ENCODE data around the gene LARP6.

LARP6 gene

DNA sequence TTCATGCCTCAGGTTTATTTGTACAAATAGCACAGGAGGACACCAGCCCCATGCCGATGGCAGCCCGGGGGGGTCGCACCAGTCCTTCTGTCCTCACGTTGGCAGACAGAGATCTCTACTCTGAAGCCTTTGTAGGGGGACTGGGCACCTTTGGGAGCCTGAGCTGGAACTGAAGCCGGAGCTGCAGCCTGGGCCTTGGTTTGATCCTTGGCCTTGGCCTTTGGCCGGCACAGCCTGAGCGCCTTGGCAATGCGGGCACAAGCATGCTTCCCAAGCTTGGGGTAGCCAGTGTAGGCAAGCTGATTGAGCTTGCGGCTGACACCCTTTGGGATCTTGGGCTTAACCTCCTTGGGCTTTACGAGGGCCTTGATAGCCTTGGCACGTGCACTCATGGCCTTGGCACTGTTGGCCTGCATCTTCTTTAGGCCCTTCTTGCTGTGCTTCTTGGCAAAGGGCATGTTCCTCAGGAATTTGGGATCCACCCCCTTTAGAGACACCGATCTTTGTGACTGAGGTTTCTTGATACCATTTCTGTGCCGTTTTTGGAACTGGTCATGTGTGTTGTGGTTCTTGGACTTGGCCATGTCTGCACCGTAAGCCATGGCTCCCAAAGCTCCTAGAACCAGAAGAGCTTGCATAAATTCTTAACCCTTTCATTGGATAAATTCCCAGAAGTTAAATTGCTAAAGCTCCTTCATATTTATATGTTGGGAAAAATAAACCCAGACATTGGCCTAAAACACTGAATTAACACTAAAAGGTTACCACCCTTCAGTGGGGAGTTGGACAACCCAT is 57.2 kb downstream of the LARP6 start:
- Histone ChIP-seq H3K27me3 (replicated peaks; ENCODE audit: control insufficient read depth, insufficient read depth, low read length, poor library complexity, severe bottlenecking) (no peaks in the 10 kb centered on the region), H3K36me3 (ENCODE audit: control insufficient read depth, insufficient read depth, low read length) (no peaks in the 10 kb centered on the region), H3K9me3 (ENCODE audit: control insufficient read depth, low read length) (no peaks in the 10 kb centered on the region), H3K4me3 (ENCODE audit: insufficient read depth, low read depth, low read length, poor library complexity, severe bottlenecking) (no peak overlapping the region), H3K4me1 (ENCODE audit: control insufficient read depth, insufficient read depth, low read length, poor library complexity, severe bottlenecking) (no peaks in the 10 kb centered on the region), H3K27ac (ENCODE audit: insufficient read depth, low read length, poor library complexity, severe bottlenecking) (no peak overlapping the region)
- no peak for DNase-seq

GRCh38 chr15:70795311-70795665 is 58.7 kb downstream of the LARP6 start:
- H3K36me3 ChIP-seq (ENCODE audit: control insufficient read depth, insufficient read depth, low read length) = no peaks in the 10 kb centered on the region
- no peak for DNase-seq
- no peaks in the 10 kb centered on the region for H3K9me3 ChIP-seq (ENCODE audit: control insufficient read depth, low read length)
- H3K4me3 ChIP-seq (ENCODE audit: insufficient read depth, low read depth, low read length, poor library complexity, severe bottlenecking) = no peak overlapping the region
- no peaks in the 10 kb centered on the region for H3K27me3 ChIP-seq (replicated peaks; ENCODE audit: control insufficient read depth, insufficient read depth, low read length, poor library complexity, severe bottlenecking)
- no peak overlapping the region for H3K27ac ChIP-seq (ENCODE audit: insufficient read depth, low read length, poor library complexity, severe bottlenecking)
- no peaks in the 10 kb centered on the region for H3K4me1 ChIP-seq (ENCODE audit: control insufficient read depth, insufficient read depth, low read length, poor library complexity, severe bottlenecking)

DNA sequence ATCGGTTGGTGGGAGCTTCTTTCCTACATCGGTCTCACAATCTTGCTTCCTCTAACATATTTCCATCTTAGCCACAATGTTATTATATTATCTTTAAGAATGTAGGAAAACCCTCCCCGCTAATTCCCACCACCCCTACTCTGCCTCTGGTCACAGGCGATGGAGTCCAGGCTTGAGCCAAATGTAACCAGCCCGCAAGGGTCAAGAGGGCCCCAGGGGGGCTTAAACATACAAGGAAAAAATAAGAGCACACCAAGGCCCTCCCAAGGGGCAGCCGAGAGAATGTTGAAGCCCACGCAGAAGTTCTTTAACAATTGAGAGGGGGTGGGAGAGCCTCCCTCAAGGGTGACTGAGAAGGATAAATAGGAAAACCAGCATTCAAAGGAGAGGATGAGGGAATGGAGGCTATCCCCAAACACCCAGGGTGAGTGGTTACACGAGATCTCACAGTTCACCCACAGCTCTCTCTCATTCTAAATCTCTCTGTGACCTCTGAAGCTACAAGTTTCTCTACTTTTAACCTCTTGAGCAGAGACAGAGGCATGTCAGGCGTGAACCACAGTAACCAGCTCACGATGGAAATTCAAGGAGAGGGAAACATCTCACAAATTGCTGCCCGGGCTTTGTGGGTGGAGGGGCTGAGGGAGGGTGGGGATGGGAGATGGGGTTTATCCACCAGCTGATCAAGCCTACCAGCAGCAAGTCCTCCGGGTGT is 59.2 kb downstream of the LARP6 start:
- H3K9me3 ChIP-seq (ENCODE audit: control insufficient read depth, low read length) = no peaks in the 10 kb centered on the region
- H3K27ac ChIP-seq (ENCODE audit: insufficient read depth, low read length, poor library complexity, severe bottlenecking) = no peak overlapping the region
- no peak for DNase-seq
- H3K36me3 ChIP-seq (ENCODE audit: control insufficient read depth, insufficient read depth, low read length) = no peaks in the 10 kb centered on the region
- no peaks in the 10 kb centered on the region for H3K4me1 ChIP-seq (ENCODE audit: control insufficient read depth, insufficient read depth, low read length, poor library complexity, severe bottlenecking)
- H3K4me3 ChIP-seq (ENCODE audit: insufficient read depth, low read depth, low read length, poor library complexity, severe bottlenecking) = no peak overlapping the region
- no peaks in the 10 kb centered on the region for H3K27me3 ChIP-seq (replicated peaks; ENCODE audit: control insufficient read depth, insufficient read depth, low read length, poor library complexity, severe bottlenecking)

GRCh38 chr15:70793694-70794093 is 60.3 kb downstream of the LARP6 start:
- no peaks in the 10 kb centered on the region for H3K4me1 ChIP-seq (ENCODE audit: control insufficient read depth, insufficient read depth, low read length, poor library complexity, severe bottlenecking)
- no peaks in the 10 kb centered on the region for H3K36me3 ChIP-seq (ENCODE audit: control insufficient read depth, insufficient read depth, low read length)
- H3K4me3 ChIP-seq (ENCODE audit: insufficient read depth, low read depth, low read length, poor library complexity, severe bottlenecking) = no peak overlapping the region
- no peaks in the 10 kb centered on the region for H3K9me3 ChIP-seq (ENCODE audit: control insufficient read depth, low read length)
- H3K27me3 ChIP-seq (replicated peaks; ENCODE audit: control insufficient read depth, insufficient read depth, low read length, poor library complexity, severe bottlenecking) = no peaks in the 10 kb centered on the region
- no peak for DNase-seq
- no peak overlapping the region for H3K27ac ChIP-seq (ENCODE audit: insufficient read depth, low read length, poor library complexity, severe bottlenecking)

DNA sequence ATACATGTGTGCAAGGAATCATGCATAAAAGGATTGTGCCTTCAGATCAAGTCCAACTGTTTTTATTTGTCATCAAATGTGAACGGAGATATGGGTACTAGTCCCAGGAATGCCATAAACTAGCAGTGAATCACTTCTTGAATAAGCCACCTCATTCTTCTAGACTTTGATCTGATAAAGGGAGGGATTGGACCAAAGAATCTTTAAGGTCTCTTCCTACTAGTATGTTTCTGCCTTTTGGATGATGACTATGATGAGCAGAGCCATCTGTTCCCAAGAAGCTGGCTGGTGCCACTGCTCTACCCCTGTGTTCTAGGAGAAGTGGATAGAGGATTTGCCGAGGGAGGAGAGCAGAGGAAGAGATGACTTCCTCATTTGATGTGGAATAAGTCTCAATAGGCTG is 61.8 kb downstream of the LARP6 start:
- no peak for DNase-seq
- no peaks in the 10 kb centered on the region for H3K9me3 ChIP-seq (ENCODE audit: control insufficient read depth, low read length)
- no peaks in the 10 kb centered on the region for H3K36me3 ChIP-seq (ENCODE audit: control insufficient read depth, insufficient read depth, low read length)
- no peaks in the 10 kb centered on the region for H3K27me3 ChIP-seq (replicated peaks; ENCODE audit: control insufficient read depth, insufficient read depth, low read length, poor library complexity, severe bottlenecking)
- H3K27ac ChIP-seq (ENCODE audit: insufficient read depth, low read length, poor library complexity, severe bottlenecking) = no peak overlapping the region
- H3K4me3 ChIP-seq (ENCODE audit: insufficient read depth, low read depth, low read length, poor library complexity, severe bottlenecking) = no peak overlapping the region
- no peaks in the 10 kb centered on the region for H3K4me1 ChIP-seq (ENCODE audit: control insufficient read depth, insufficient read depth, low read length, poor library complexity, severe bottlenecking)

DNA sequence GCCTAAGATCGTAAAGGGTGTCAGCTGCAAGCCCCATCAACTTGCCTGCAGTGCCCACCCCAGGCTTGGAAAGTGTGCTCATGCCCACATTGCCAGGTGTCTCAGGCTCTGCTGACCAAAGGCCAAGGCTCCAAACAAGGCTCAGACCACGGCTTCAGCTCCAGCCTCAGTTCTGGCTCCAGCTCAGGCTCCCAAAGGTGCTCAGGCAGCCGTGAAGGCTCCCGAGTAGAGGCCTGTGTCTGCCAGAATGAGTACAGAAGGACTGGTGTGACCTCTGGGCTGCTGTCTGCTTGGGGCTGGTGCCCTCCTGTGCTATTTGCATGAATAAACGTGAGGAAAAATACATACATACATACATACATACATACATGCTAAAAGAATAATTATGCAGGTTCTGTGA is 62.7 kb downstream of the LARP6 start:
- Histone ChIP-seq H3K4me1 (ENCODE audit: control insufficient read depth, insufficient read depth, low read length, poor library complexity, severe bottlenecking) (no peaks in the 10 kb centered on the region), H3K27me3 (replicated peaks; ENCODE audit: control insufficient read depth, insufficient read depth, low read length, poor library complexity, severe bottlenecking) (no peaks in the 10 kb centered on the region), H3K27ac (ENCODE audit: insufficient read depth, low read length, poor library complexity, severe bottlenecking) (no peak overlapping the region), H3K9me3 (ENCODE audit: control insufficient read depth, low read length) (no peaks in the 10 kb centered on the region), H3K36me3 (ENCODE audit: control insufficient read depth, insufficient read depth, low read length) (no peaks in the 10 kb centered on the region), H3K4me3 (ENCODE audit: insufficient read depth, low read depth, low read length, poor library complexity, severe bottlenecking) (no peak overlapping the region)
- no peak for DNase-seq

DNA sequence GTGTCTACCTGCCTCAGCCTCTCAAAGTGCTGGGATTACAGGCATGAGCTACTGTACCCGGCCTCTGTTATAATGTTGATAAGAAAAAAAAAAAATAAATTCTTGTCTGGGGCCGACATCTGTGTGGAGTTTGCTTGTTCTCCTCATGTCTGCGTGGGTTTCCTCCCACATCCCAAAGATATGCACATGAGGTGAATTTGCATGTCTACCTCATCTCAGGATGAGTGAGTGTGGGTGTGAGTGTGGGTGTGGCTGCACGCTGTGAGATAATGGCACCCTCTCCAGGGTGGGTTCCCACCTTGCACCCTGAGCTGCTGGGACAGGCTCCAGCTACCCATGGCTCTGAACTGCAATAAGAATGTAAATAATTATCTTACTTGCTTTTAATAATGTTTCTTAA is 64.7 kb downstream of the LARP6 start:
- H3K27ac ChIP-seq (ENCODE audit: insufficient read depth, low read length, poor library complexity, severe bottlenecking) = no peak overlapping the region
- DNase-seq = no peak
- H3K27me3 ChIP-seq (replicated peaks; ENCODE audit: control insufficient read depth, insufficient read depth, low read length, poor library complexity, severe bottlenecking) = no peaks in the 10 kb centered on the region
- no peak overlapping the region for H3K4me3 ChIP-seq (ENCODE audit: insufficient read depth, low read depth, low read length, poor library complexity, severe bottlenecking)
- no peaks in the 10 kb centered on the region for H3K36me3 ChIP-seq (ENCODE audit: control insufficient read depth, insufficient read depth, low read length)
- H3K9me3 ChIP-seq (ENCODE audit: control insufficient read depth, low read length) = no peaks in the 10 kb centered on the region
- no peaks in the 10 kb centered on the region for H3K4me1 ChIP-seq (ENCODE audit: control insufficient read depth, insufficient read depth, low read length, poor library complexity, severe bottlenecking)

- Histone ChIP-seq H3K27me3 (replicated peaks; ENCODE audit: control insufficient read depth, insufficient read depth, low read length, poor library complexity, severe bottlenecking) (no peaks in the 10 kb centered on the region), H3K9me3 (ENCODE audit: control insufficient read depth, low read length) (no peaks in the 10 kb centered on the region), H3K4me3 (ENCODE audit: insufficient read depth, low read depth, low read length, poor library complexity, severe bottlenecking) (no peak overlapping the region), H3K36me3 (ENCODE audit: control insufficient read depth, insufficient read depth, low read length) (no peaks in the 10 kb centered on the region), H3K27ac (ENCODE audit: insufficient read depth, low read length, poor library complexity, severe bottlenecking) (no peak overlapping the region), H3K4me1 (ENCODE audit: control insufficient read depth, insufficient read depth, low read length, poor library complexity, severe bottlenecking) (no peaks in the 10 kb centered on the region)
- no peak for DNase-seq
Measured at GRCh38 chr15:70788114-70789049, 65.6 kb downstream of the LARP6 start.

DNA sequence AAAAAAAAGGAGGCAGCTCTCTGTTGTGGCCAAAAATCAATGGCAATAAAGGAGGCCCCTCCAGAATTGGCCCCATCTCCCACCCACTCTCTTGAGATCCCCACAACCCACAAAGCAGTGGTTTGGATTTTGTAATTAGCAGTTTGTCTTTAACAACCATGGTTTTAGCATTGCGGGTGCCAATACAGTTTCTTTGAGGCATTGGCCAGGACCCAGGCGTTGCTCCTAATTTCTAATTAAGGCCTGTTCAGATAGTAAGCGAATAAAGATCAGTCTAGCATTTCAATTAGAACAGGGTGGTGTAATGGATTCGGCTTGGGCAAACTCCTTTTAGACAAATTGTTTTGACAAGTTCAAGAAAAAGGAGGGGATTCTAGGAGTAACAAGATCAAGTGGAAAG is 67.0 kb downstream of the LARP6 start:
- Histone ChIP-seq H3K9me3 (ENCODE audit: control insufficient read depth, low read length) (no peaks in the 10 kb centered on the region), H3K4me3 (ENCODE audit: insufficient read depth, low read depth, low read length, poor library complexity, severe bottlenecking) (no peak overlapping the region), H3K4me1 (ENCODE audit: control insufficient read depth, insufficient read depth, low read length, poor library complexity, severe bottlenecking) (no peaks in the 10 kb centered on the region), H3K36me3 (ENCODE audit: control insufficient read depth, insufficient read depth, low read length) (no peaks in the 10 kb centered on the region), H3K27me3 (replicated peaks; ENCODE audit: control insufficient read depth, insufficient read depth, low read length, poor library complexity, severe bottlenecking) (no peaks in the 10 kb centered on the region), H3K27ac (ENCODE audit: insufficient read depth, low read length, poor library complexity, severe bottlenecking) (no peak overlapping the region)
- no peak for DNase-seq

Data from effector memory CD4-positive, alpha-beta T cell (primary cell).